HepG2 (cell line): ENCODE measurements around the gene CAPS2. TPM values are rescaled to one million over a fixed set of nuclear protein-coding genes. Genes with fewer than 3 reads are reported as not detected.

Source experiments
- CHD2 ChIP-seq: IDR thresholded peaks from 2 replicates; pipeline ENCODE4 v1.6.1; 2011; ENCODE audit warnings: low read depth, low read length, improper control_type of control experiment
- KDM6A ChIP-seq: IDR thresholded peaks from 2 replicates; pipeline ENCODE4 v1.6.1; 2016; ENCODE audit warnings: low read depth
- NR0B2 ChIP-seq: sonication (generic); formaldehyde crosslinking; IDR thresholded peaks from 2 replicates; pipeline ENCODE4 v1.4.0; 2020; ENCODE audit warnings: mild to moderate bottlenecking, missing genetic modification reagents
- PHF5A ChIP-seq: IDR thresholded peaks from one replicate; pipeline ENCODE4 v1.6.1; 2018; ENCODE audit warnings: low read depth, missing genetic modification reagents; ENCODE audit not compliant: unreplicated experiment
- SMARCC2 ChIP-seq: fragments of 450-650 bp; IDR thresholded peaks from 2 replicates; pipeline ENCODE4 v1.6.1; 2017; ENCODE audit warnings: antibody characterized with exemption, mild to moderate bottlenecking
- YY1 ChIP-seq: IDR thresholded peaks from 2 replicates; pipeline ENCODE4 v1.6.1; 2011; ENCODE audit warnings: low read length, low read depth, moderate library complexity, mild to moderate bottlenecking; ENCODE audit not compliant: insufficient read depth, insufficient replicate concordance
- ZNF737 ChIP-seq: sonication (generic); formaldehyde crosslinking; IDR thresholded peaks from 2 replicates; pipeline ENCODE4 v1.5.0; 2020; ENCODE audit warnings: missing genetic modification reagents, mild to moderate bottlenecking, borderline replicate concordance
- ZSCAN30 ChIP-seq: sonication (generic); formaldehyde crosslinking; IDR thresholded peaks from 2 replicates; pipeline ENCODE4 v1.5.0; 2020; ENCODE audit warnings: mild to moderate bottlenecking, missing genetic modification reagents
- ZSCAN31 ChIP-seq: sonication (generic); formaldehyde crosslinking; IDR thresholded peaks from 2 replicates; pipeline ENCODE4 v1.5.0; 2020; ENCODE audit warnings: low read depth, mild to moderate bottlenecking, missing genetic modification reagents
- polyA plus RNA-seq, 8 experiments: library from polyadenylated mRNA; depleted of rRNA in 3 of 8; stranded (reverse) in 7 of 8; unstranded in 1 of 8; fragments of >200 nt; fragmentation: Illumina TruSeq in 4 of 8; extraction: Trizol in 4 of 8; gene quantifications; 2 replicates each; pipeline versions ENCODE4 v1.2.1 to v1.2.3, GENCODE V29; 2011 to 2016; ENCODE audit warnings: low read depth in 4 of 8, missing spikeins in 1 of 8, mixed read lengths in 1 of 8; ENCODE audit not compliant: insufficient read depth in 1 of 8
- total RNA-seq, 5 experiments: library from RNA; depleted of rRNA; stranded (reverse); fragments of >200 nt; fragmentation: Illumina TruSeq; extraction: Trizol; gene quantifications; 2 replicates each; pipeline ENCODE4 v1.2.3, GENCODE V29; 2016; ENCODE audit warnings: low read depth in 1 of 5
- TF ChIP-seq, protein P1 (sequence below): sonication (generic); formaldehyde crosslinking; IDR thresholded peaks from 2 replicates; pipeline ENCODE4 v1.5.0; 2020; ENCODE audit warnings: mild to moderate bottlenecking, missing genetic modification reagents, borderline replicate concordance
- TF ChIP-seq, protein P2 (sequence below): sonication (generic); formaldehyde crosslinking; IDR thresholded peaks from 2 replicates; pipeline ENCODE4 v1.4.0; 2020; ENCODE audit warnings: missing genetic modification reagents
- TF ChIP-seq, protein P3 (sequence below): sonication (generic); formaldehyde crosslinking; IDR thresholded peaks from 2 replicates; pipeline ENCODE4 v1.5.1; 2020; ENCODE audit warnings: missing genetic modification reagents, mild to moderate bottlenecking, borderline replicate concordance

Gene CAPS2
- total and polyA plus RNA-seq, 2 of the 13 experiments (the other 11 are each of a cell fraction or from before 2014, with no cell fraction given), result 0.11 TPM; not detected in 1

- TF ChIP-seq, protein P1, sequence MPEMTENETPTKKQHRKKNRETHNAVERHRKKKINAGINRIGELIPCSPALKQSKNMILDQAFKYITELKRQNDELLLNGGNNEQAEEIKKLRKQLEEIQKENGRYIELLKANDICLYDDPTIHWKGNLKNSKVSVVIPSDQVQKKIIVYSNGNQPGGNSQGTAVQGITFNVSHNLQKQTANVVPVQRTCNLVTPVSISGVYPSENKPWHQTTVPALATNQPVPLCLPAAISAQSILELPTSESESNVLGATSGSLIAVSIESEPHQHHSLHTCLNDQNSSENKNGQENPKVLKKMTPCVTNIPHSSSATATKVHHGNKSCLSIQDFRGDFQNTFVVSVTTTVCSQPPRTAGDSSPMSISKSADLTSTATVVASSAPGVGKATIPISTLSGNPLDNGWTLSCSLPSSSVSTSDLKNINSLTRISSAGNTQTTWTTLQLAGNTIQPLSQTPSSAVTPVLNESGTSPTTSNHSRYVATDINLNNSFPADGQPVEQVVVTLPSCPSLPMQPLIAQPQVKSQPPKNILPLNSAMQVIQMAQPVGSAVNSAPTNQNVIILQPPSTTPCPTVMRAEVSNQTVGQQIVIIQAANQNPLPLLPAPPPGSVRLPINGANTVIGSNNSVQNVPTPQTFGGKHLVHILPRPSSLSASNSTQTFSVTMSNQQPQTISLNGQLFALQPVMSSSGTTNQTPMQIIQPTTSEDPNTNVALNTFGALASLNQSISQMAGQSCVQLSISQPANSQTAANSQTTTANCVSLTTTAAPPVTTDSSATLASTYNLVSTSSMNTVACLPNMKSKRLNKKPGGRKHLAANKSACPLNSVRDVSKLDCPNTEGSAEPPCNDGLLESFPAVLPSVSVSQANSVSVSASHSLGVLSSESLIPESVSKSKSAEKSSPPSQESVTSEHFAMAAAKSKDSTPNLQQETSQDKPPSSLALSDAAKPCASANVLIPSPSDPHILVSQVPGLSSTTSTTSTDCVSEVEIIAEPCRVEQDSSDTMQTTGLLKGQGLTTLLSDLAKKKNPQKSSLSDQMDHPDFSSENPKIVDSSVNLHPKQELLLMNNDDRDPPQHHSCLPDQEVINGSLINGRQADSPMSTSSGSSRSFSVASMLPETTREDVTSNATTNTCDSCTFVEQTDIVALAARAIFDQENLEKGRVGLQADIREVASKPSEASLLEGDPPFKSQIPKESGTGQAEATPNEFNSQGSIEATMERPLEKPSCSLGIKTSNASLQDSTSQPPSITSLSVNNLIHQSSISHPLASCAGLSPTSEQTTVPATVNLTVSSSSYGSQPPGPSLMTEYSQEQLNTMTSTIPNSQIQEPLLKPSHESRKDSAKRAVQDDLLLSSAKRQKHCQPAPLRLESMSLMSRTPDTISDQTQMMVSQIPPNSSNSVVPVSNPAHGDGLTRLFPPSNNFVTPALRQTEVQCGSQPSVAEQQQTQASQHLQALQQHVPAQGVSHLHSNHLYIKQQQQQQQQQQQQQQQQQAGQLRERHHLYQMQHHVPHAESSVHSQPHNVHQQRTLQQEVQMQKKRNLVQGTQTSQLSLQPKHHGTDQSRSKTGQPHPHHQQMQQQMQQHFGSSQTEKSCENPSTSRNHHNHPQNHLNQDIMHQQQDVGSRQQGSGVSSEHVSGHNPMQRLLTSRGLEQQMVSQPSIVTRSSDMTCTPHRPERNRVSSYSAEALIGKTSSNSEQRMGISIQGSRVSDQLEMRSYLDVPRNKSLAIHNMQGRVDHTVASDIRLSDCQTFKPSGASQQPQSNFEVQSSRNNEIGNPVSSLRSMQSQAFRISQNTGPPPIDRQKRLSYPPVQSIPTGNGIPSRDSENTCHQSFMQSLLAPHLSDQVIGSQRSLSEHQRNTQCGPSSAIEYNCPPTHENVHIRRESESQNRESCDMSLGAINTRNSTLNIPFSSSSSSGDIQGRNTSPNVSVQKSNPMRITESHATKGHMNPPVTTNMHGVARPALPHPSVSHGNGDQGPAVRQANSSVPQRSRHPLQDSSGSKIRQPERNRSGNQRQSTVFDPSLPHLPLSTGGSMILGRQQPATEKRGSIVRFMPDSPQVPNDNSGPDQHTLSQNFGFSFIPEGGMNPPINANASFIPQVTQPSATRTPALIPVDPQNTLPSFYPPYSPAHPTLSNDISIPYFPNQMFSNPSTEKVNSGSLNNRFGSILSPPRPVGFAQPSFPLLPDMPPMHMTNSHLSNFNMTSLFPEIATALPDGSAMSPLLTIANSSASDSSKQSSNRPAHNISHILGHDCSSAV, result no peak
- TF ChIP-seq SMARCC2 (no peak), YY1 (no peak), ZNF737 (CRISPR knock-in tag) (no peak), ZSCAN30 (CRISPR knock-in tag) (no peak), ZSCAN31 (no peak), PHF5A (no peak), KDM6A (CRISPR knock-in tag) (no peak), CHD2 (no peak), NR0B2 (no peak)
- TF ChIP-seq, protein P2, sequence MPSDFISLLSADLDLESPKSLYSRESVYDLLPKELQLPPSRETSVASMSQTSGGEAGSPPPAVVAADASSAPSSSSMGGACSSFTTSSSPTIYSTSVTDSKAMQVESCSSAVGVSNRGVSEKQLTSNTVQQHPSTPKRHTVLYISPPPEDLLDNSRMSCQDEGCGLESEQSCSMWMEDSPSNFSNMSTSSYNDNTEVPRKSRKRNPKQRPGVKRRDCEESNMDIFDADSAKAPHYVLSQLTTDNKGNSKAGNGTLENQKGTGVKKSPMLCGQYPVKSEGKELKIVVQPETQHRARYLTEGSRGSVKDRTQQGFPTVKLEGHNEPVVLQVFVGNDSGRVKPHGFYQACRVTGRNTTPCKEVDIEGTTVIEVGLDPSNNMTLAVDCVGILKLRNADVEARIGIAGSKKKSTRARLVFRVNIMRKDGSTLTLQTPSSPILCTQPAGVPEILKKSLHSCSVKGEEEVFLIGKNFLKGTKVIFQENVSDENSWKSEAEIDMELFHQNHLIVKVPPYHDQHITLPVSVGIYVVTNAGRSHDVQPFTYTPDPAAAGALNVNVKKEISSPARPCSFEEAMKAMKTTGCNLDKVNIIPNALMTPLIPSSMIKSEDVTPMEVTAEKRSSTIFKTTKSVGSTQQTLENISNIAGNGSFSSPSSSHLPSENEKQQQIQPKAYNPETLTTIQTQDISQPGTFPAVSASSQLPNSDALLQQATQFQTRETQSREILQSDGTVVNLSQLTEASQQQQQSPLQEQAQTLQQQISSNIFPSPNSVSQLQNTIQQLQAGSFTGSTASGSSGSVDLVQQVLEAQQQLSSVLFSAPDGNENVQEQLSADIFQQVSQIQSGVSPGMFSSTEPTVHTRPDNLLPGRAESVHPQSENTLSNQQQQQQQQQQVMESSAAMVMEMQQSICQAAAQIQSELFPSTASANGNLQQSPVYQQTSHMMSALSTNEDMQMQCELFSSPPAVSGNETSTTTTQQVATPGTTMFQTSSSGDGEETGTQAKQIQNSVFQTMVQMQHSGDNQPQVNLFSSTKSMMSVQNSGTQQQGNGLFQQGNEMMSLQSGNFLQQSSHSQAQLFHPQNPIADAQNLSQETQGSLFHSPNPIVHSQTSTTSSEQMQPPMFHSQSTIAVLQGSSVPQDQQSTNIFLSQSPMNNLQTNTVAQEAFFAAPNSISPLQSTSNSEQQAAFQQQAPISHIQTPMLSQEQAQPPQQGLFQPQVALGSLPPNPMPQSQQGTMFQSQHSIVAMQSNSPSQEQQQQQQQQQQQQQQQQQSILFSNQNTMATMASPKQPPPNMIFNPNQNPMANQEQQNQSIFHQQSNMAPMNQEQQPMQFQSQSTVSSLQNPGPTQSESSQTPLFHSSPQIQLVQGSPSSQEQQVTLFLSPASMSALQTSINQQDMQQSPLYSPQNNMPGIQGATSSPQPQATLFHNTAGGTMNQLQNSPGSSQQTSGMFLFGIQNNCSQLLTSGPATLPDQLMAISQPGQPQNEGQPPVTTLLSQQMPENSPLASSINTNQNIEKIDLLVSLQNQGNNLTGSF, result no peak
- TF ChIP-seq, protein P3, sequence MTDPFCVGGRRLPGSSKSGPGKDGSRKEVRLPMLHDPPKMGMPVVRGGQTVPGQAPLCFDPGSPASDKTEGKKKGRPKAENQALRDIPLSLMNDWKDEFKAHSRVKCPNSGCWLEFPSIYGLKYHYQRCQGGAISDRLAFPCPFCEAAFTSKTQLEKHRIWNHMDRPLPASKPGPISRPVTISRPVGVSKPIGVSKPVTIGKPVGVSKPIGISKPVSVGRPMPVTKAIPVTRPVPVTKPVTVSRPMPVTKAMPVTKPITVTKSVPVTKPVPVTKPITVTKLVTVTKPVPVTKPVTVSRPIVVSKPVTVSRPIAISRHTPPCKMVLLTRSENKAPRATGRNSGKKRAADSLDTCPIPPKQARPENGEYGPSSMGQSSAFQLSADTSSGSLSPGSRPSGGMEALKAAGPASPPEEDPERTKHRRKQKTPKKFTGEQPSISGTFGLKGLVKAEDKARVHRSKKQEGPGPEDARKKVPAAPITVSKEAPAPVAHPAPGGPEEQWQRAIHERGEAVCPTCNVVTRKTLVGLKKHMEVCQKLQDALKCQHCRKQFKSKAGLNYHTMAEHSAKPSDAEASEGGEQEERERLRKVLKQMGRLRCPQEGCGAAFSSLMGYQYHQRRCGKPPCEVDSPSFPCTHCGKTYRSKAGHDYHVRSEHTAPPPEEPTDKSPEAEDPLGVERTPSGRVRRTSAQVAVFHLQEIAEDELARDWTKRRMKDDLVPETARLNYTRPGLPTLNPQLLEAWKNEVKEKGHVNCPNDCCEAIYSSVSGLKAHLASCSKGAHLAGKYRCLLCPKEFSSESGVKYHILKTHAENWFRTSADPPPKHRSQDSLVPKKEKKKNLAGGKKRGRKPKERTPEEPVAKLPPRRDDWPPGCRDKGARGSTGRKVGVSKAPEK (CRISPR knock-in tag), result no peak
Observed at GRCh38 chr12:75334384-75335030, 4.4 kb upstream of the CAPS2 start, which contains the start of gene GLIPR1L1 (continued).
